HEK293 (cell line): ENCODE data around the gene KCNT1.

Experiments used
- CTCF ChIA-PET: fragments of 350-600 bp; formaldehyde crosslinking; extraction: SDS; loops from one replicate; lab custom pipeline; 2021; ENCODE audit warnings: antibody characterized with exemption; lab: Yijun Ruan, JAX
- POLR2A ChIA-PET: fragments of 300-600 bp; formaldehyde crosslinking; extraction: SDS; loops from one replicate; lab custom pipeline; 2020; ENCODE audit warnings: antibody characterized with exemption, inconsistent platforms; lab: Yijun Ruan, JAX
- H3K27ac ChIP-seq: fragments of 200-500 bp; sonication (Bioruptor generic); 2 replicates; pipeline ENCODE4 v1.5.1; 2014; ENCODE audit warnings: low read depth, low read length, control low read depth, inconsistent platforms; ENCODE audit errors: extremely low read depth
- H3K36me3 ChIP-seq, 2 experiments: fragments of 200-500 bp in 1 of 2; sonication (Bioruptor generic) in 1 of 2; 1 replicate in 1 of 2; 2 replicates in 1 of 2; pipeline ENCODE4 v1.5.1; 2014 to 2017; ENCODE audit warnings: inconsistent platforms in 2 of 2, low read length in 2 of 2; ENCODE audit not compliant: control insufficient read depth in 2 of 2, insufficient read depth in 1 of 2
- H3K4me1 ChIP-seq: fragments of 200-500 bp; sonication (Bioruptor generic); 2 replicates; pipeline ENCODE4 v1.5.1; 2014; ENCODE audit warnings: mild to moderate bottlenecking, low read length, inconsistent platforms; ENCODE audit not compliant: control insufficient read depth, insufficient read depth
- H3K4me3 ChIP-seq: 2 replicates; pipeline ENCODE4 v1.5.1; 2011; ENCODE audit warnings: low read depth, mild to moderate bottlenecking, control low read depth, low read length, moderate library complexity
- H3K9me3 ChIP-seq: fragments of 200-500 bp; sonication (Bioruptor generic); 2 replicates; pipeline ENCODE4 v1.5.1; 2014; ENCODE audit warnings: low read depth, low read length, inconsistent platforms; ENCODE audit not compliant: control insufficient read depth, insufficient read depth
- KLF9 ChIP-seq: fragments of 450-650 bp; formaldehyde crosslinking; IDR thresholded peaks from 2 replicates; pipeline ENCODE4 v1.5.1; 2016; ENCODE audit warnings: missing biosample characterization, missing genetic modification characterization, low read depth
- SCRT2 ChIP-seq: fragments of 450-650 bp; formaldehyde crosslinking; IDR thresholded peaks from 2 replicates; pipeline ENCODE4 v1.5.1; 2016; ENCODE audit warnings: missing biosample characterization, missing genetic modification characterization
- YY1 ChIP-seq: fragments of 450-650 bp; formaldehyde crosslinking; IDR thresholded peaks from 2 replicates; pipeline ENCODE4 v1.5.1; 2018; ENCODE audit warnings: missing biosample characterization, missing genetic modification characterization
- ZNF19 ChIP-seq: fragments of 450-650 bp; formaldehyde crosslinking; IDR thresholded peaks from 2 replicates; pipeline ENCODE4; 2016; ENCODE audit warnings: missing biosample characterization, missing genetic modification characterization, low read depth
- ZNF223 ChIP-seq: fragments of 450-650 bp; formaldehyde crosslinking; IDR thresholded peaks from 2 replicates; pipeline ENCODE4 v1.5.1; 2016; ENCODE audit warnings: missing biosample characterization, missing genetic modification characterization
- ZNF311 ChIP-seq: fragments of 450-650 bp; formaldehyde crosslinking; IDR thresholded peaks from 2 replicates; pipeline ENCODE4 v1.5.1; 2017; ENCODE audit warnings: missing biosample characterization, missing genetic modification characterization, borderline replicate concordance
- ZNF341 ChIP-seq: fragments of 450-650 bp; formaldehyde crosslinking; IDR thresholded peaks from 2 replicates; pipeline ENCODE4; 2016; ENCODE audit warnings: low read depth, missing biosample characterization, missing genetic modification characterization
- ZNF571 ChIP-seq: fragments of 450-650 bp; formaldehyde crosslinking; IDR thresholded peaks from 2 replicates; pipeline ENCODE4 v1.5.0; 2017; ENCODE audit warnings: missing biosample characterization, missing genetic modification characterization
- ZNF658 ChIP-seq: fragments of 450-650 bp; formaldehyde crosslinking; IDR thresholded peaks from 2 replicates; pipeline ENCODE4; 2016; ENCODE audit warnings: missing biosample characterization, missing genetic modification characterization
- ZNF777 ChIP-seq: fragments of 450-650 bp; formaldehyde crosslinking; IDR thresholded peaks from 2 replicates; pipeline ENCODE4 v1.5.1; 2017; ENCODE audit warnings: missing biosample characterization, missing genetic modification characterization, borderline replicate concordance
- ZNF830 ChIP-seq: fragments of 450-650 bp; IDR thresholded peaks from 2 replicates; pipeline ENCODE4 v1.5.0; 2018; ENCODE audit warnings: missing biosample characterization, missing genetic modification characterization, low read depth, mild to moderate bottlenecking, moderate library complexity
- TF ChIP-seq, protein P1 (sequence below): fragments of 450-650 bp; formaldehyde crosslinking; IDR thresholded peaks from 2 replicates; pipeline ENCODE4 v1.5.1; 2017; ENCODE audit warnings: missing biosample characterization, missing genetic modification characterization
- TF ChIP-seq, protein P2 (sequence below): fragments of 450-650 bp; formaldehyde crosslinking; IDR thresholded peaks from 2 replicates; pipeline ENCODE4 v1.5.1; 2016; ENCODE audit warnings: missing biosample characterization, missing genetic modification characterization, borderline replicate concordance
- TF ChIP-seq, protein P3 (sequence below): fragments of 450-650 bp; formaldehyde crosslinking; optimal IDR thresholded peaks from 2 replicates; pipeline ENCODE3; 2016; ENCODE audit warnings: missing biosample characterization, mild to moderate bottlenecking, missing genetic modification characterization
- TF ChIP-seq, protein P4 (sequence below): fragments of 450-650 bp; formaldehyde crosslinking; IDR thresholded peaks from 2 replicates; pipeline ENCODE4 v1.5.1; 2016; ENCODE audit warnings: missing biosample characterization, missing genetic modification characterization
- TF ChIP-seq, protein P5 (sequence below): fragments of 450-650 bp; formaldehyde crosslinking; IDR thresholded peaks from 2 replicates; pipeline ENCODE4 v1.5.1; 2017; ENCODE audit warnings: missing biosample characterization, missing genetic modification characterization
- TF ChIP-seq, protein P6 (sequence below): fragments of 450-650 bp; formaldehyde crosslinking; IDR thresholded peaks from 2 replicates; pipeline ENCODE4 v1.5.1; 2016; ENCODE audit warnings: missing biosample characterization, missing genetic modification characterization, borderline replicate concordance

Gene KCNT1

DNA sequence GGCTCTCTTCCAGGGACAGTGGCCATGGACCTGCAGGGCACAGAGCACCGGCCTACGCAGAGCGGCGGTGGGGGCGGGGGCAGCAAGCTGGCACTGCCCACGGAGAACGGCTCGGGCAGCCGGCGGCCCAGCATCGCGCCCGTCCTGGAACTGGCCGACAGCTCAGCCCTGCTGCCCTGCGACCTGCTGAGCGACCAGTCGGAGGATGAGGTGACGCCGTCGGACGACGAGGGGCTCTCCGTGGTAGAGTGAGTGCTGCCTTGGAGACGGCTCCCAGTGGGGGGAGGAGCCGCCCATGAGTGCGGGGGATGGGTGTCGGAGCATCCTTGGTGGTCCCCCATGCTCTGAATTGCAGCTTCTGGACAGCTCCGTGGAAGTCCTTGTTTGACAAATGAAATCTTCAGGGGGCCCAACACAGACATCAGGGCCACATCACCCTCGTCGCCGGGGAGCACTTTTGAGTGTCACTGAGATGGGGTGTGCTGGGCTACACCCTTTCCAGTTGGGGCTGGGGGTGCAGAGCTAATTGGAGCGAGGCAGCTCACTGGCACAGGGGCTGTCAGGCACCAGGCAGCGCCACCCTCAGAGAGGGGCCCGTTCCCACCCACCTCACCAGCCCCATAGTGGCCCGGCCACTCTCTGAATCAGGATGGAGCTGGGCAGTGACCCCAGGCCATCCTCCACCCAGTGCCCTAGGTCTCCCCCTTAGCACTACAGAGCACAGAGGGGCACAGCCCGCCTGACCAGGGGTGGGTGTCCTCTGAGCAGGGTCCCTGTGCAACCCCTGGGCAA lies 70.9 kb downstream of the KCNT1 start:
- H3K27ac ChIP-seq = no peak overlapping the region
- POLR2A ChIA-PET = no interaction called here
- H3K9me3 ChIP-seq = no peaks in the 10 kb centered on the region
- CTCF ChIA-PET = interaction anchor here (0.6 kb wide), 1 partner anchor 317 kb away, joined by 5 read pairs; no protein-coding TSS in a partner anchor
- no peaks in the 10 kb centered on the region for H3K36me3 ChIP-seq
- H3K4me1 ChIP-seq = no peaks in the 10 kb centered on the region
- TF ChIP-seq, protein P1, sequence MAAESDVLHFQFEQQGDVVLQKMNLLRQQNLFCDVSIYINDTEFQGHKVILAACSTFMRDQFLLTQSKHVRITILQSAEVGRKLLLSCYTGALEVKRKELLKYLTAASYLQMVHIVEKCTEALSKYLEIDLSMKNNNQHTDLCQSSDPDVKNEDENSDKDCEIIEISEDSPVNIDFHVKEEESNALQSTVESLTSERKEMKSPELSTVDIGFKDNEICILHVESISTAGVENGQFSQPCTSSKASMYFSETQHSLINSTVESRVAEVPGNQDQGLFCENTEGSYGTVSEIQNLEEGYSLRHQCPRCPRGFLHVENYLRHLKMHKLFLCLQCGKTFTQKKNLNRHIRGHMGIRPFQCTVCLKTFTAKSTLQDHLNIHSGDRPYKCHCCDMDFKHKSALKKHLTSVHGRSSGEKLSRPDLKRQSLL (tag by site-specific recombination) = no peak
- no peak for TF ChIP-seq ZNF777
- no peak overlapping the region for H3K4me3 ChIP-seq

DNA sequence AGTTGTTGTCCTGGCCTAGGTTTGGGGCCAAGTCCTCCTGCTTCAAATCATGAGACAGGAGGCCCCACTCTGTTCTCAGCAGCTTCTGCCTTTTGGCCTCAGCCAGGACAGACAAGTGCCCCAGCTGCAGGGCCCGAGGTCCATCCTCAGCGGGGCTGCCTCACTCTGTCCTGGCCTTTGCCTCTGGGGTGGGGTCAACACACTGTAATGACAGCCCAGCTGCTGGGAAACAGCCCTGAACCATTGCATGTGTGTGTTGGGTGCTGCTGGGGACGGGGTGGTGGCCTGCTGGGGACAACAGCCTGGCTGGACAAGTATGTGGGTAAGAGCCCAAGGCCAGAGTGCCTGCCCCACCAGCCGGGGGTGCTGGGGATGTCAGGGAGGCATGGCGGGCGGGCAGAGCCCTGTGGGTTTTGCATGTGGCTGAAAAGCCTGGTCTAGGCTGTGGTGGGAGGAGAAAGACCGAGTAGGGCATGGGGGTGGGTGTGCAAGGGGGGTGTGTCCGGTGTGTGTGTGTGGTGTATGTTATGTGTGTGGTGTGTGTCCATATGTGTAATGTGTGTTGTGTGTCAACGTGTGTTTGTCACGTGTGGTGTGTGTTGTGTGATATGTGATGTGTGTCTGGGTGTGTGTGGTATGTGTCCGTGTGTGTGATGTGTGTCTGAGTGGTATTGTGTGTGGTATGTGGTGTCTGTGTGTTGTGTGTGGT lies 71.7 kb downstream of the KCNT1 start:
- Histone ChIP-seq H3K36me3 (no peaks in the 10 kb centered on the region), H3K4me1 (no peaks in the 10 kb centered on the region), H3K27ac (no peak overlapping the region), H3K9me3 (no peaks in the 10 kb centered on the region), H3K4me3 (no peak overlapping the region)
- ChIA-PET CTCF (no interaction called here), POLR2A (no interaction called here)
- TF ChIP-seq SCRT2 = no peak
- TF ChIP-seq ZNF311 (tag by site-specific recombination) = no peak
- TF ChIP-seq ZNF830 = no peak
- TF ChIP-seq ZNF571 = no peak
- TF ChIP-seq ZNF19 (tag by site-specific recombination) = no peak
- TF ChIP-seq, protein P2, sequence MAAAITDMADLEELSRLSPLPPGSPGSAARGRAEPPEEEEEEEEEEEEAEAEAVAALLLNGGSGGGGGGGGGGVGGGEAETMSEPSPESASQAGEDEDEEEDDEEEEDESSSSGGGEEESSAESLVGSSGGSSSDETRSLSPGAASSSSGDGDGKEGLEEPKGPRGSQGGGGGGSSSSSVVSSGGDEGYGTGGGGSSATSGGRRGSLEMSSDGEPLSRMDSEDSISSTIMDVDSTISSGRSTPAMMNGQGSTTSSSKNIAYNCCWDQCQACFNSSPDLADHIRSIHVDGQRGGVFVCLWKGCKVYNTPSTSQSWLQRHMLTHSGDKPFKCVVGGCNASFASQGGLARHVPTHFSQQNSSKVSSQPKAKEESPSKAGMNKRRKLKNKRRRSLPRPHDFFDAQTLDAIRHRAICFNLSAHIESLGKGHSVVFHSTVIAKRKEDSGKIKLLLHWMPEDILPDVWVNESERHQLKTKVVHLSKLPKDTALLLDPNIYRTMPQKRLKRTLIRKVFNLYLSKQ (tag by site-specific recombination) = no peak
- TF ChIP-seq ZNF341 (tag by site-specific recombination) = peak; percentile 56; the same call in 1 of the 2 replicates
- no peak for TF ChIP-seq ZNF658
- no peak for TF ChIP-seq YY1 (tag by site-specific recombination)
- TF ChIP-seq, protein P3, sequence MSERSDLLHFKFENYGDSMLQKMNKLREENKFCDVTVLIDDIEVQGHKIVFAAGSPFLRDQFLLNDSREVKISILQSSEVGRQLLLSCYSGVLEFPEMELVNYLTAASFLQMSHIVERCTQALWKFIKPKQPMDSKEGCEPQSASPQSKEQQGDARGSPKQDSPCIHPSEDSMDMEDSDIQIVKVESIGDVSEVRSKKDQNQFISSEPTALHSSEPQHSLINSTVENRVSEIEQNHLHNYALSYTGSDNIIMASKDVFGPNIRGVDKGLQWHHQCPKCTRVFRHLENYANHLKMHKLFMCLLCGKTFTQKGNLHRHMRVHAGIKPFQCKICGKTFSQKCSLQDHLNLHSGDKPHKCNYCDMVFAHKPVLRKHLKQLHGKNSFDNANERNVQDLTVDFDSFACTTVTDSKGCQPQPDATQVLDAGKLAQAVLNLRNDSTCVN (tag by site-specific recombination) = no peak
- TF ChIP-seq, protein P4, sequence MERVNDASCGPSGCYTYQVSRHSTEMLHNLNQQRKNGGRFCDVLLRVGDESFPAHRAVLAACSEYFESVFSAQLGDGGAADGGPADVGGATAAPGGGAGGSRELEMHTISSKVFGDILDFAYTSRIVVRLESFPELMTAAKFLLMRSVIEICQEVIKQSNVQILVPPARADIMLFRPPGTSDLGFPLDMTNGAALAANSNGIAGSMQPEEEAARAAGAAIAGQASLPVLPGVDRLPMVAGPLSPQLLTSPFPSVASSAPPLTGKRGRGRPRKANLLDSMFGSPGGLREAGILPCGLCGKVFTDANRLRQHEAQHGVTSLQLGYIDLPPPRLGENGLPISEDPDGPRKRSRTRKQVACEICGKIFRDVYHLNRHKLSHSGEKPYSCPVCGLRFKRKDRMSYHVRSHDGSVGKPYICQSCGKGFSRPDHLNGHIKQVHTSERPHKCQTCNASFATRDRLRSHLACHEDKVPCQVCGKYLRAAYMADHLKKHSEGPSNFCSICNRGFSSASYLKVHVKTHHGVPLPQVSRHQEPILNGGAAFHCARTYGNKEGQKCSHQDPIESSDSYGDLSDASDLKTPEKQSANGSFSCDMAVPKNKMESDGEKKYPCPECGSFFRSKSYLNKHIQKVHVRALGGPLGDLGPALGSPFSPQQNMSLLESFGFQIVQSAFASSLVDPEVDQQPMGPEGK (tag by site-specific recombination) = 0 out of 2 replicates have a peak, but pooled peaks have one; percentile 33
- no peak for TF ChIP-seq ZNF223 (tag by site-specific recombination)
- TF ChIP-seq, protein P5, sequence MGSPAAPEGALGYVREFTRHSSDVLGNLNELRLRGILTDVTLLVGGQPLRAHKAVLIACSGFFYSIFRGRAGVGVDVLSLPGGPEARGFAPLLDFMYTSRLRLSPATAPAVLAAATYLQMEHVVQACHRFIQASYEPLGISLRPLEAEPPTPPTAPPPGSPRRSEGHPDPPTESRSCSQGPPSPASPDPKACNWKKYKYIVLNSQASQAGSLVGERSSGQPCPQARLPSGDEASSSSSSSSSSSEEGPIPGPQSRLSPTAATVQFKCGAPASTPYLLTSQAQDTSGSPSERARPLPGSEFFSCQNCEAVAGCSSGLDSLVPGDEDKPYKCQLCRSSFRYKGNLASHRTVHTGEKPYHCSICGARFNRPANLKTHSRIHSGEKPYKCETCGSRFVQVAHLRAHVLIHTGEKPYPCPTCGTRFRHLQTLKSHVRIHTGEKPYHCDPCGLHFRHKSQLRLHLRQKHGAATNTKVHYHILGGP (tag by site-specific recombination) = 0 out of 2 replicates have a peak, but pooled peaks have one; percentile 5
- TF ChIP-seq, protein P6, sequence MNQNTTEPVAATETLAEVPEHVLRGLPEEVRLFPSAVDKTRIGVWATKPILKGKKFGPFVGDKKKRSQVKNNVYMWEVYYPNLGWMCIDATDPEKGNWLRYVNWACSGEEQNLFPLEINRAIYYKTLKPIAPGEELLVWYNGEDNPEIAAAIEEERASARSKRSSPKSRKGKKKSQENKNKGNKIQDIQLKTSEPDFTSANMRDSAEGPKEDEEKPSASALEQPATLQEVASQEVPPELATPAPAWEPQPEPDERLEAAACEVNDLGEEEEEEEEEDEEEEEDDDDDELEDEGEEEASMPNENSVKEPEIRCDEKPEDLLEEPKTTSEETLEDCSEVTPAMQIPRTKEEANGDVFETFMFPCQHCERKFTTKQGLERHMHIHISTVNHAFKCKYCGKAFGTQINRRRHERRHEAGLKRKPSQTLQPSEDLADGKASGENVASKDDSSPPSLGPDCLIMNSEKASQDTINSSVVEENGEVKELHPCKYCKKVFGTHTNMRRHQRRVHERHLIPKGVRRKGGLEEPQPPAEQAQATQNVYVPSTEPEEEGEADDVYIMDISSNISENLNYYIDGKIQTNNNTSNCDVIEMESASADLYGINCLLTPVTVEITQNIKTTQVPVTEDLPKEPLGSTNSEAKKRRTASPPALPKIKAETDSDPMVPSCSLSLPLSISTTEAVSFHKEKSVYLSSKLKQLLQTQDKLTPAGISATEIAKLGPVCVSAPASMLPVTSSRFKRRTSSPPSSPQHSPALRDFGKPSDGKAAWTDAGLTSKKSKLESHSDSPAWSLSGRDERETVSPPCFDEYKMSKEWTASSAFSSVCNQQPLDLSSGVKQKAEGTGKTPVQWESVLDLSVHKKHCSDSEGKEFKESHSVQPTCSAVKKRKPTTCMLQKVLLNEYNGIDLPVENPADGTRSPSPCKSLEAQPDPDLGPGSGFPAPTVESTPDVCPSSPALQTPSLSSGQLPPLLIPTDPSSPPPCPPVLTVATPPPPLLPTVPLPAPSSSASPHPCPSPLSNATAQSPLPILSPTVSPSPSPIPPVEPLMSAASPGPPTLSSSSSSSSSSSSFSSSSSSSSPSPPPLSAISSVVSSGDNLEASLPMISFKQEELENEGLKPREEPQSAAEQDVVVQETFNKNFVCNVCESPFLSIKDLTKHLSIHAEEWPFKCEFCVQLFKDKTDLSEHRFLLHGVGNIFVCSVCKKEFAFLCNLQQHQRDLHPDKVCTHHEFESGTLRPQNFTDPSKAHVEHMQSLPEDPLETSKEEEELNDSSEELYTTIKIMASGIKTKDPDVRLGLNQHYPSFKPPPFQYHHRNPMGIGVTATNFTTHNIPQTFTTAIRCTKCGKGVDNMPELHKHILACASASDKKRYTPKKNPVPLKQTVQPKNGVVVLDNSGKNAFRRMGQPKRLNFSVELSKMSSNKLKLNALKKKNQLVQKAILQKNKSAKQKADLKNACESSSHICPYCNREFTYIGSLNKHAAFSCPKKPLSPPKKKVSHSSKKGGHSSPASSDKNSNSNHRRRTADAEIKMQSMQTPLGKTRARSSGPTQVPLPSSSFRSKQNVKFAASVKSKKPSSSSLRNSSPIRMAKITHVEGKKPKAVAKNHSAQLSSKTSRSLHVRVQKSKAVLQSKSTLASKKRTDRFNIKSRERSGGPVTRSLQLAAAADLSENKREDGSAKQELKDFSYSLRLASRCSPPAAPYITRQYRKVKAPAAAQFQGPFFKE (tag by site-specific recombination) = no peak
- TF ChIP-seq KLF9 (tag by site-specific recombination) = peak; percentile 88
